GM12874 (cell line): ENCODE results near the gene IBA57.

Source experiments
- CTCF ChIP-seq: IDR thresholded peaks from 2 replicates; pipeline ENCODE4 v1.5.1; 2011; ENCODE audit warnings: low read depth, mild to moderate bottlenecking, control low read depth, low read length, moderate library complexity; ENCODE audit not compliant: insufficient read depth

The IBA57 gene

DNA sequence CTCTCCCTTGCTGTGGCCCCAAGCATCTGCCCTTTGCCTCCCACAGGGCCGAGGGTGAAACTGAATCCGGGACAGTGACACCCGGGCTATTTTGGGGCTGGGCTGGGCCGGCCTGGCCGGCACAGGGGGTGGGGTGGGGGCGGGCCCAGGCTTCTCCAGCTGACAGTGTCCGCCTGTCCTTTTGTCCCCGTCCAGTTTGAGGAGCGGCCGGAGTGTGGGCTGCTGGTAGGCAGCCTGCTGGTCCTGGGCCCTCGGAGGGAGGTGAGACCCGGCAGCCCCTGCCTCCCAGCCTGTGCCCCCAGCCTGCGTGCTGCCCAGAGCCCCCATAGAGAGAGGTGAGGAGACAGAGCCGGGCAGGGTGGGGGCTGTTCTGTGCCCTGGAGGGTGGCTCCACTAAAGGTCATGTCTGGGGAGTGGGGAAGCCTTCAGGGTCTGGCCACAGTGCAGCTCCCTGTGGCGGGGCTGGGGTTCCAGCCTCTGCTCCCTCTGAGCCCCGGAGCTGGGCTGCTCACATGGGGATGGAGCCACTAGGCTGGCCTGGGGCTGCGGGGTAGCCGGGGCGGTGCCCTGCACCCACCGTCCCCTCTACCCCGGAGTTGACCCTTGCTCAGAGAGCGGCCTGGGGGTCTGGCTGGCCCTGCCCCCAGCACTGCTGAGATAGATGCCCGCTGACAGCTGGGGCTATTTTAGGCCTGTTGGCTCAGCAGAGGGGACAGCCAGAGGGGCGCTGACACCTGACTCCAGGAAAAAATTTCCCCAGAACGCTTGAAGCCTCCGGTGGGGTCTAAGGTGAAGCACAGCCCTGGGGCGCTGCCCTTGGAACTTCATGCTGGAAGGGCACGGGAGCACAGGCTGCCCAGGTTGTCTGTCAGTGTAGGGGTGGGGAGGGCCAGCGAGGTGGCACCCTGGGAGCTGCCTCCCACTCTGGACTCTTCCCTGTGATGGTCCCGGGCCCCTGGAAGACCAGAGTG lies 42.5 kb downstream of the IBA57 start, which contains the start of gene OBSCN:
Gene OBSCN (plus strand): TSS at position 194 of the 971 bp plus-strand sequence. CDS start 3,740 bp downstream, outside the sequence.
- no peak for TF ChIP-seq CTCF

- no peak for TF ChIP-seq CTCF
Measured at GRCh38 chr1:228208831-228209551, 43.4 kb downstream of the IBA57 start.

GRCh38 chr1:228209657-228210056 lies 44.1 kb downstream of the IBA57 start:
- TF ChIP-seq CTCF, result no peak

DNA sequence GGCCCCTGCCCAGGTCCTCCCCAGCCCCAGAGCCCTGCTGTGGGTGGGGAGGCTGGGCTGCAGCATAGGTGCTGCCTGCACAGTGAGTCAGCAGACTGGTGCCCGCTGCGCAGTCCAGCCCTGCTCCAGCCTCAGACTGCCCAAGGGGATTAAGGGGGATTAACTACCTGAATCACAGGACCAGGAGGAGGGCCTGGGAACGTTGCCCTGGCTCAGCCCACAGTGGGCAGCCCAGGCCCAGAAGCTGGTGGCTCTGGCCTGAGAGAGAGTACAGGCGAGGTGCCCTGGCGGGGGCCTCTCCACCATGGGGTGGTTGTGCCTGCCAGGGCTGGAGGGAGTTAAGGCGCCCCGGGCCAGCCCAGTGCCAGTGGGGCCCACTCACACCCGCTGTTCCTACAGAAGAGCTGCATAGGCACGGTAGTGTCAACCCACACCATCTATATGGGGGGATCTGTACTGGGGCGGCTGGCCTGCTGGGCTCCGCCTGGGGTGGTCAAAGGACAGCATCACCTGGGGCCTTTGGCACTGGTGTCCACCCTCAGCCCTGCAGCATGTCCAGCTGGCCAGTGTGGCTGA lies 44.6 kb downstream of the IBA57 start:
- TF ChIP-seq CTCF, result no peak

- TF ChIP-seq CTCF, result no peak
Measured at GRCh38 chr1:228210712-228211530, 45.3 kb downstream of the IBA57 start.

- no peak for TF ChIP-seq CTCF
Measured at GRCh38 chr1:228211531-228212414, 46.2 kb downstream of the IBA57 start.
